ENCODE measurements around the gene CACNG5.

CACNG5 gene

GRCh38 chr17:66831383-66832210 is 3.3 kb upstream of the CACNG5 start:
- H3K4me3 ChIP-seq (ENCODE audit: low read length): no peak overlapping the region
- no peak overlapping the region for H2AFZ ChIP-seq (ENCODE audit: low read depth, low read length)
- no peaks in the 10 kb centered on the region for H3K9me3 ChIP-seq (ENCODE audit: low read length)
- H3K36me3 ChIP-seq (ENCODE audit: insufficient read depth, low read length): no peaks in the 10 kb centered on the region
- H3K27me3 ChIP-seq (ENCODE audit: insufficient read depth, low read length): peaks cover 35% of the 10 kb centered on the region
- peaks cover 19% of the 10 kb centered on the region for H3K4me1 ChIP-seq (ENCODE audit: insufficient read depth, low read length)

- no peaks in the 10 kb centered on the region for H3K9me3 ChIP-seq (ENCODE audit: low read length)
- peaks cover 43% of the 10 kb centered on the region for H3K27me3 ChIP-seq (ENCODE audit: insufficient read depth, low read length)
- H3K4me3 ChIP-seq (ENCODE audit: low read length): no peak overlapping the region
- no peak overlapping the region for H2AFZ ChIP-seq (ENCODE audit: low read depth, low read length)
- H3K4me1 ChIP-seq (ENCODE audit: insufficient read depth, low read length): peaks cover 19% of the 10 kb centered on the region
- no peaks in the 10 kb centered on the region for H3K36me3 ChIP-seq (ENCODE audit: insufficient read depth, low read length)
Measured at GRCh38 chr17:66833201-66833600, 1.7 kb upstream of the CACNG5 start.

- peaks cover 12% of the 10 kb centered on the region for H3K4me1 ChIP-seq (ENCODE audit: insufficient read depth, low read length)
- no peak overlapping the region for H2AFZ ChIP-seq (ENCODE audit: low read depth, low read length)
- no peaks in the 10 kb centered on the region for H3K36me3 ChIP-seq (ENCODE audit: insufficient read depth, low read length)
- H3K27me3 ChIP-seq (ENCODE audit: insufficient read depth, low read length): peaks cover 41% of the 10 kb centered on the region
- peak overlapping the region; percentile 7 for H3K4me3 ChIP-seq (ENCODE audit: low read length)
- H3K9me3 ChIP-seq (ENCODE audit: low read length): no peaks in the 10 kb centered on the region
Measured at GRCh38 chr17:66834426-66834918, 445 bp upstream of the CACNG5 start.

- Histone ChIP-seq H3K4me3 (ENCODE audit: low read length) (no peak overlapping the region), H3K27me3 (ENCODE audit: insufficient read depth, low read length) (peaks cover 41% of the 10 kb centered on the region), H3K4me1 (ENCODE audit: insufficient read depth, low read length) (peaks cover 2% of the 10 kb centered on the region), H2AFZ (ENCODE audit: low read depth, low read length) (no peak overlapping the region), H3K36me3 (ENCODE audit: insufficient read depth, low read length) (no peaks in the 10 kb centered on the region), H3K9me3 (ENCODE audit: low read length) (no peaks in the 10 kb centered on the region)
Measured at GRCh38 chr17:66835476-66835875, 559 bp downstream of the CACNG5 start.

- Histone ChIP-seq H3K9me3 (ENCODE audit: low read length) (no peaks in the 10 kb centered on the region), H2AFZ (ENCODE audit: low read depth, low read length) (no peak overlapping the region), H3K4me3 (ENCODE audit: low read length) (no peak overlapping the region), H3K4me1 (ENCODE audit: insufficient read depth, low read length) (no peaks in the 10 kb centered on the region), H3K36me3 (ENCODE audit: insufficient read depth, low read length) (no peaks in the 10 kb centered on the region), H3K27me3 (ENCODE audit: insufficient read depth, low read length) (peaks cover 38% of the 10 kb centered on the region)
Measured at GRCh38 chr17:66836063-66837005, 1.4 kb downstream of the CACNG5 start.

- H3K4me3 ChIP-seq (ENCODE audit: low read length): no peak overlapping the region
- H2AFZ ChIP-seq (ENCODE audit: low read depth, low read length): no peak overlapping the region
- no peaks in the 10 kb centered on the region for H3K9me3 ChIP-seq (ENCODE audit: low read length)
- H3K27me3 ChIP-seq (ENCODE audit: insufficient read depth, low read length): peaks cover 41% of the 10 kb centered on the region
- H3K4me1 ChIP-seq (ENCODE audit: insufficient read depth, low read length): no peaks in the 10 kb centered on the region
- no peaks in the 10 kb centered on the region for H3K36me3 ChIP-seq (ENCODE audit: insufficient read depth, low read length)
Measured at GRCh38 chr17:66837226-66837625, 2.3 kb downstream of the CACNG5 start.

- no peak overlapping the region for H2AFZ ChIP-seq (ENCODE audit: low read depth, low read length)
- no peaks in the 10 kb centered on the region for H3K9me3 ChIP-seq (ENCODE audit: low read length)
- no peaks in the 10 kb centered on the region for H3K4me1 ChIP-seq (ENCODE audit: insufficient read depth, low read length)
- H3K27me3 ChIP-seq (ENCODE audit: insufficient read depth, low read length): peaks cover 39% of the 10 kb centered on the region
- no peak overlapping the region for H3K4me3 ChIP-seq (ENCODE audit: low read length)
- no peaks in the 10 kb centered on the region for H3K36me3 ChIP-seq (ENCODE audit: insufficient read depth, low read length)
Measured at GRCh38 chr17:66837885-66838665, 3.2 kb downstream of the CACNG5 start.

GRCh38 chr17:66839616-66840015 is 4.7 kb downstream of the CACNG5 start:
- Histone ChIP-seq H2AFZ (ENCODE audit: low read depth, low read length) (no peak overlapping the region), H3K4me1 (ENCODE audit: insufficient read depth, low read length) (no peaks in the 10 kb centered on the region), H3K36me3 (ENCODE audit: insufficient read depth, low read length) (no peaks in the 10 kb centered on the region), H3K27me3 (ENCODE audit: insufficient read depth, low read length) (peaks cover 30% of the 10 kb centered on the region), H3K9me3 (ENCODE audit: low read length) (no peaks in the 10 kb centered on the region), H3K4me3 (ENCODE audit: low read length) (no peak overlapping the region)

- Histone ChIP-seq H3K9me3 (ENCODE audit: low read length) (no peaks in the 10 kb centered on the region), H3K36me3 (ENCODE audit: insufficient read depth, low read length) (no peaks in the 10 kb centered on the region), H3K4me3 (ENCODE audit: low read length) (no peak overlapping the region), H2AFZ (ENCODE audit: low read depth, low read length) (no peak overlapping the region), H3K4me1 (ENCODE audit: insufficient read depth, low read length) (no peaks in the 10 kb centered on the region), H3K27me3 (ENCODE audit: insufficient read depth, low read length) (peaks cover 27% of the 10 kb centered on the region)
Measured at GRCh38 chr17:66840061-66840460, 5.1 kb downstream of the CACNG5 start.

- no peaks in the 10 kb centered on the region for H3K4me1 ChIP-seq (ENCODE audit: insufficient read depth, low read length)
- peaks cover 15% of the 10 kb centered on the region for H3K27me3 ChIP-seq (ENCODE audit: insufficient read depth, low read length)
- no peak overlapping the region for H3K4me3 ChIP-seq (ENCODE audit: low read length)
- no peaks in the 10 kb centered on the region for H3K36me3 ChIP-seq (ENCODE audit: insufficient read depth, low read length)
- no peak overlapping the region for H2AFZ ChIP-seq (ENCODE audit: low read depth, low read length)
- peaks cover 2% of the 10 kb centered on the region for H3K9me3 ChIP-seq (ENCODE audit: low read length)
Measured at GRCh38 chr17:66841328-66841727, 6.4 kb downstream of the CACNG5 start.

GRCh38 chr17:66841744-66842143 is 6.8 kb downstream of the CACNG5 start:
- Histone ChIP-seq H3K4me3 (ENCODE audit: low read length) (no peak overlapping the region), H3K27me3 (ENCODE audit: insufficient read depth, low read length) (peaks cover 10% of the 10 kb centered on the region), H3K9me3 (ENCODE audit: low read length) (peaks cover 6% of the 10 kb centered on the region), H3K36me3 (ENCODE audit: insufficient read depth, low read length) (no peaks in the 10 kb centered on the region), H2AFZ (ENCODE audit: low read depth, low read length) (no peak overlapping the region), H3K4me1 (ENCODE audit: insufficient read depth, low read length) (no peaks in the 10 kb centered on the region)

GRCh38 chr17:66842505-66842904 is 7.6 kb downstream of the CACNG5 start:
- Histone ChIP-seq H3K4me1 (ENCODE audit: insufficient read depth, low read length) (no peaks in the 10 kb centered on the region), H3K4me3 (ENCODE audit: low read length) (no peak overlapping the region), H3K9me3 (ENCODE audit: low read length) (peaks cover 8% of the 10 kb centered on the region), H3K27me3 (ENCODE audit: insufficient read depth, low read length) (peaks cover 3% of the 10 kb centered on the region), H3K36me3 (ENCODE audit: insufficient read depth, low read length) (no peaks in the 10 kb centered on the region), H2AFZ (ENCODE audit: low read depth, low read length) (no peak overlapping the region)
